ENCODE data around the gene TCAIM. TPM values are rescaled to one million over a fixed set of nuclear protein-coding genes. Genes with fewer than 3 reads are reported as not detected.

The TCAIM gene
- total RNA-seq, 2 donors from 2014 or later: 36.2 to 39.7 TPM

DNA sequence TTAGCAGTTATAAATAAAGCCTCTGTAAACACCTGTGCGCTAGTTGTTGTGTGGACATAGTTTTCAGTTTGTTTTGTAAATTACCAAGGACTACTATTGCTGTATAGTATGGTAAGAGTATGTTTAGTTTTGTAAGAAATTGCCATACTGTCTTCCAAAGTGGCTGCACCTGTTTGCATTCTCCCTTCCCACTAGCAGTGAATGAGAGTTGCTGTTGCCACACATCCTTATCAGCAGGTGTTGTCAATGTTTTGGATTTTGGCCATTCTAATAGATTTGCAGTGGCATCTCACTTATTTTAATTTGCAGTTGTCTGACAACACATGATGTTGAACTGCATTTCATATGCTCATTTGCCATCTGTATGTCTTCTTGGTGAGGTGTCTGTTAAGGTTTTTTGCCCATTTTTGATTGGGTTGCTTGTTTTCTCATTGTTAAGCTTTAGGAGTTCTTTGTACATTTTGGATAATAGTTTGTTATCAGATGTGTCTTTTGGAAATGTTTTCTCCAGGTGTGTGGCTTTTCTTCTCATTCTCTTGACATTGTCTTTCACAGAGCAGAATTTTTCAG is 14.9 kb downstream of the TCAIM start:
- H3K36me3 ChIP-seq: no peaks in the 10 kb centered on the region
- no peak overlapping the region for H3K27ac ChIP-seq
- H3K4me1 ChIP-seq (replicated peaks): no peaks in the 10 kb centered on the region
- H3K9me3 ChIP-seq: no peaks in the 10 kb centered on the region
- intact Hi-C loops (cut with DNase I): no loop called here
- 69% methylated on average over 1 of the region's 1 CpG for WGBS
- TF ChIP-seq, protein P1, sequence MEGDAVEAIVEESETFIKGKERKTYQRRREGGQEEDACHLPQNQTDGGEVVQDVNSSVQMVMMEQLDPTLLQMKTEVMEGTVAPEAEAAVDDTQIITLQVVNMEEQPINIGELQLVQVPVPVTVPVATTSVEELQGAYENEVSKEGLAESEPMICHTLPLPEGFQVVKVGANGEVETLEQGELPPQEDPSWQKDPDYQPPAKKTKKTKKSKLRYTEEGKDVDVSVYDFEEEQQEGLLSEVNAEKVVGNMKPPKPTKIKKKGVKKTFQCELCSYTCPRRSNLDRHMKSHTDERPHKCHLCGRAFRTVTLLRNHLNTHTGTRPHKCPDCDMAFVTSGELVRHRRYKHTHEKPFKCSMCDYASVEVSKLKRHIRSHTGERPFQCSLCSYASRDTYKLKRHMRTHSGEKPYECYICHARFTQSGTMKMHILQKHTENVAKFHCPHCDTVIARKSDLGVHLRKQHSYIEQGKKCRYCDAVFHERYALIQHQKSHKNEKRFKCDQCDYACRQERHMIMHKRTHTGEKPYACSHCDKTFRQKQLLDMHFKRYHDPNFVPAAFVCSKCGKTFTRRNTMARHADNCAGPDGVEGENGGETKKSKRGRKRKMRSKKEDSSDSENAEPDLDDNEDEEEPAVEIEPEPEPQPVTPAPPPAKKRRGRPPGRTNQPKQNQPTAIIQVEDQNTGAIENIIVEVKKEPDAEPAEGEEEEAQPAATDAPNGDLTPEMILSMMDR (IDR thresholded peaks at IDR 0.05): no peak
- no peak for TF ChIP-seq POLR2A (IDR thresholded peaks at IDR 0.05)
- no peak for TF ChIP-seq POLR2AphosphoS5 (IDR thresholded peaks at IDR 0.05)
- no peaks in the 10 kb centered on the region for H3K27me3 ChIP-seq (replicated peaks; ENCODE audit: insufficient read depth)
- no peak overlapping the region for H3K4me3 ChIP-seq
- DNase-seq (ENCODE audit: low spot score): no peak

DNA sequence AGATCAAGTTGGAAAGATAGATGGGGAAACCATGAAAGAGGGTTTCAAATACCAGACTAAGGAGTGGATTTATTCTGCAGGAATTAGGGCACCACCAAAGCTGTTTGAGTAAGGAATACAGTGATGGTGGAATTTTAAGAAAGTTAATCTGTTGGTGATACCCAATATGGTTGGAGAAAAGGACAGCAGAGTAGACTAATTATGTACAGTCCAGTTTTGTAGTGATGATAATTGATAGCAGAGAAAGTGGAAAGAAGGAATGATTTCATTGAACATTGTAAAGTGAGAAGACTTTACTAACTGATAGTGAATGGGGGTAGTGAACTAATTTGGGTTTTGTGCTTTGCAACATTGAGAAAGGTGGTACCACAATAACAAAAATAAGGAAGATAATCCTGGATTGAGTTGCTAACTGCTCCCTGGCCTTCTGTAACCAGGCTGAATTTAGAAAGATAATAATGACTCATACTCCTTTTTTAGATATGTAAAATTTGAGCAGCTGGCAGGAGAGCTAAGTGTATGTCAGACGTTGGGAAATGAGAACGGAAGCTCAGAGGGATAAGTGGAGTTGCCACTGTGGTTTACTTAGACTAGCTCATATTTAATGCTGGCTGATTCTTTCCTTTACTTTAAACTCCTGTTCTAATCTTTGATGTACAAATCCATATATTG is 16.9 kb downstream of the TCAIM start:
- intact Hi-C loops (cut with DNase I): no loop called here
- 45% methylated on average over 2 of the region's 2 CpGs for WGBS
- Histone ChIP-seq H3K4me3 (no peak overlapping the region), H3K27ac (no peak overlapping the region), H3K36me3 (no peaks in the 10 kb centered on the region), H3K27me3 (replicated peaks; ENCODE audit: insufficient read depth) (no peaks in the 10 kb centered on the region), H3K4me1 (replicated peaks) (no peaks in the 10 kb centered on the region), H3K9me3 (no peaks in the 10 kb centered on the region)
- no peak for DNase-seq (ENCODE audit: low spot score)
- TF ChIP-seq, protein P1 (IDR thresholded peaks at IDR 0.05): no peak
- no peak for TF ChIP-seq POLR2A (IDR thresholded peaks at IDR 0.05)
- peak; percentile 10 for TF ChIP-seq POLR2AphosphoS5 (IDR thresholded peaks at IDR 0.05)

DNA sequence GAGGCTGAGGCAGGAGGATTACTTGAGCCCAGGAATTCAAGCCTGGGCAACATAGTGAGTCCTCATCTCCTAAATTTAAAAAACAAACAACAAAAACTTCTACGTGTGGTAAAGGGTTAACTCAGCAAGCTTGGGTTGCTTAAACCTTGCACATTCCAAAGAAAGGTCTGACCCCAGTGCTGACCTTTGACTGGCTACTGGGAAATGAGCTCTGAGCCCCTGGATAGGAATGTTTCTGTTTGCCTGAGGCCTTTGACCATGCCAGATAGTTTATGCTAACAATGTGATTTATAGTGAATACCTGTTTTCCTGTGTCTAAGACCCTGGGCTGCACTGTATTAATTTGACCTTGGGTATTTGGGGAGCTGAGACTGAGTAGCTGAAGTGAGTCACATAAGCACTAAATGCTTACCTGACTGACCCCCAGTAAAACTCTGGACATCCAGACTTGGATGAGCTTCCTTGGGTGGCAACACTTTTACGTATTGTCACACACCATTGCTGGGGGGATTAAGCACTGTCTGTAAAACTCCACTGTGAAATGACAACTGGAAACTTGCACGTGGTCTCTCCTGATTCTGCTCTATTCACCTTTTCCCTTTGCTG is 20.7 kb downstream of the TCAIM start:
- no peaks in the 10 kb centered on the region for H3K36me3 ChIP-seq
- no peak for TF ChIP-seq POLR2A (IDR thresholded peaks at IDR 0.05)
- TF ChIP-seq, protein P1 (IDR thresholded peaks at IDR 0.05): no peak
- TF ChIP-seq POLR2AphosphoS5 (IDR thresholded peaks at IDR 0.05): no peak
- DNase-seq (ENCODE audit: low spot score): no peak
- H3K4me3 ChIP-seq: no peak overlapping the region
- H3K4me1 ChIP-seq (replicated peaks): no peaks in the 10 kb centered on the region
- no peak overlapping the region for H3K27ac ChIP-seq
- no peaks in the 10 kb centered on the region for H3K27me3 ChIP-seq (replicated peaks; ENCODE audit: insufficient read depth)
- H3K9me3 ChIP-seq: no peaks in the 10 kb centered on the region
- intact Hi-C loops (cut with DNase I): no loop called here
- WGBS: 49% methylated on average over 3 of the region's 3 CpGs

DNA sequence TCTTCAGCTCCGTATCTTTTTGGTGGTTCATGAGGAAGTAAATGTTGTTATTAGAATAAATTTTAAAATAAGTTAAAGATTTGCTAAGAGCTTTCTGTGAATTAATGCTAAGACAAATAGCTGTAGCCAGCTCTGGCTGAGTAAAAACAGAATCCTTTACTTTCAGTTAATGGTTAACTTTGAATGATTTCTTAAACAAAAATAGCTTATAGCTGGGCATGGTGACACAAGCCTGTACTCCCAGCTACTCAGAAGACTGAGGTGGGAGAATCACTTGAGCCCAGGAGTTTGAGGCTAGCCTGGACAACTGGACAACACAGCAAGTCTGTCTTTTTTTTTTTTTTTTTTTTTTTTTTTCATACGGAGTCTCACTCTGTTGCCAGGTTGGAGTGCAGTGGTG is 25.0 kb downstream of the TCAIM start:
- H3K9me3 ChIP-seq: no peaks in the 10 kb centered on the region
- intact Hi-C loops (cut with DNase I): no loop called here
- TF ChIP-seq POLR2AphosphoS5 (IDR thresholded peaks at IDR 0.05) (no peak), POLR2A (IDR thresholded peaks at IDR 0.05) (no peak)
- TF ChIP-seq, protein P1 (IDR thresholded peaks at IDR 0.05): no peak
- no peaks in the 10 kb centered on the region for H3K36me3 ChIP-seq
- 82% methylated on average over 2 of the region's 2 CpGs for WGBS
- DNase-seq (ENCODE audit: low spot score): no peak
- no peaks in the 10 kb centered on the region for H3K27me3 ChIP-seq (replicated peaks; ENCODE audit: insufficient read depth)
- H3K4me3 ChIP-seq: no peak overlapping the region
- H3K27ac ChIP-seq: no peak overlapping the region
- H3K4me1 ChIP-seq (replicated peaks): no peaks in the 10 kb centered on the region

All from prostate gland (tissue), 2 donors.